Measurements from ENCODE around the gene AQP5.

The AQP5 gene

DNA sequence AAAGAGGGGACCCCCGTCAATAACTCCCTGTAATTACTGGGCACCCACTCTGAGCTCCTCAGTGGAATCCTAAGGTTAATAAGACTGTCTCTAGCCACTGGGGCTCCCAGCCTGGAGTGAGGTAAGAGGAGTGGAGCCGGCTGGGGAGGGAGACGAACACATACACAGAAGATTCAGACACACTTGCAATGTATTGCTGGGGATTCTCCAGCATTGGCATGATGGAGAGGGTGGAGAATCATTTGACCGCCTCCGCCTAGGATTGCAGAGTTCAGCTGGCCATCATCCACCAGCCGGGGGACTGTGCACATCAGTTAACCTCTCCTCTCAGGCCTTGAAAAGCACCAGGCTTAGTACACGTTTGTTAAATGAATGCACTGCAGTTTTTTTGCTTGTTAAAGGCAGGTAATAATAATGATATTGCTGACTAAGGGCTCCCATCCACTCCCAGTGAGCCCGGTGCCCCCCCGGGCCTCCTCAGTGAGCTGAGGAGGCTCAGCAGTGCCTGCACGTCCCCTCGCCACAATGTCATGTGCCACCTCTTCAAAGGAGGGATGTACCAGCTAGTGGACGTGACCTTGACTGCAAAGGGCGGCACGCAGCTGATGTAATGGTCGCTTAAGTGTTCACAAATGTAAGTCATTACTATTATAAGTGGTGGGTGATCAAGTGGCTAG, 37.7 kb upstream of the AQP5 start:
- DNase-seq (ENCODE audit: low read depth) = peak; percentile 17
- TF ChIP-seq, protein P1, sequence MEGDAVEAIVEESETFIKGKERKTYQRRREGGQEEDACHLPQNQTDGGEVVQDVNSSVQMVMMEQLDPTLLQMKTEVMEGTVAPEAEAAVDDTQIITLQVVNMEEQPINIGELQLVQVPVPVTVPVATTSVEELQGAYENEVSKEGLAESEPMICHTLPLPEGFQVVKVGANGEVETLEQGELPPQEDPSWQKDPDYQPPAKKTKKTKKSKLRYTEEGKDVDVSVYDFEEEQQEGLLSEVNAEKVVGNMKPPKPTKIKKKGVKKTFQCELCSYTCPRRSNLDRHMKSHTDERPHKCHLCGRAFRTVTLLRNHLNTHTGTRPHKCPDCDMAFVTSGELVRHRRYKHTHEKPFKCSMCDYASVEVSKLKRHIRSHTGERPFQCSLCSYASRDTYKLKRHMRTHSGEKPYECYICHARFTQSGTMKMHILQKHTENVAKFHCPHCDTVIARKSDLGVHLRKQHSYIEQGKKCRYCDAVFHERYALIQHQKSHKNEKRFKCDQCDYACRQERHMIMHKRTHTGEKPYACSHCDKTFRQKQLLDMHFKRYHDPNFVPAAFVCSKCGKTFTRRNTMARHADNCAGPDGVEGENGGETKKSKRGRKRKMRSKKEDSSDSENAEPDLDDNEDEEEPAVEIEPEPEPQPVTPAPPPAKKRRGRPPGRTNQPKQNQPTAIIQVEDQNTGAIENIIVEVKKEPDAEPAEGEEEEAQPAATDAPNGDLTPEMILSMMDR (conservative IDR thresholded peaks at IDR 0.05; ENCODE audit: control insufficient read depth, insufficient read depth, low read depth, low read length) = no peak
- no peak overlapping the region for H3K4me3 ChIP-seq (ENCODE audit: control insufficient read depth, low read depth, low read length)

DNA sequence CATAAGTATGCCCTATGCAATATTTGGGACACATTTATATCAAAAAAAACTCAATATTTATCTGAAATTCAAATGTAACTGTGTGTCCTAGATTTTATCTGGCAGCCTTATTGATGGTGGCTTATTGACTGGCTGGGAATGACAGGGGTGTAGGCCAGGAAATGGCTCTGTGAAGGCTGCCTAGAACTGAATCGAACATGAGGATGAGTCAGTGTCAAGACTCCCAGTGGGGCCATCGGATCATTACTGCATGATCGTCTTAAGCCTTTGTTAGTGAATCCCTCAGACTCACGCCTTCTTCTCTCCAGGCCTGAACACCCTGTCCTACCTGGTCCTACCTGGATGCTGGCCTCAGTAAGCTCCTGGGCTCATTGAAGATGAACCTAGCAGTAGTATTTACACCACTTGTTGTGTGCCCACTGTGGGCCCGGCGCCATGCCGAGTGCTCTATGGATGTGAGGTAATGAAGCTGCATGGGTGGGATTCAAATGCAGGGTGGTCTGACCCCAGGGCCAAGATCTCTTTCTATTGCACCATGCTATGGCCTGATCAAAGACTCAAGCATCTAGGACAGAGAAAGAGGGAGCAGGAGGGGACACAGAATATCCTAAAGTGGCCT, 36.9 kb upstream of the AQP5 start:
- no peak overlapping the region for H3K4me3 ChIP-seq (ENCODE audit: control insufficient read depth, low read depth, low read length)
- peak; percentile 55 for DNase-seq (ENCODE audit: low read depth)
- TF ChIP-seq, protein P1 (conservative IDR thresholded peaks at IDR 0.05; ENCODE audit: control insufficient read depth, insufficient read depth, low read depth, low read length) = no peak

DNA sequence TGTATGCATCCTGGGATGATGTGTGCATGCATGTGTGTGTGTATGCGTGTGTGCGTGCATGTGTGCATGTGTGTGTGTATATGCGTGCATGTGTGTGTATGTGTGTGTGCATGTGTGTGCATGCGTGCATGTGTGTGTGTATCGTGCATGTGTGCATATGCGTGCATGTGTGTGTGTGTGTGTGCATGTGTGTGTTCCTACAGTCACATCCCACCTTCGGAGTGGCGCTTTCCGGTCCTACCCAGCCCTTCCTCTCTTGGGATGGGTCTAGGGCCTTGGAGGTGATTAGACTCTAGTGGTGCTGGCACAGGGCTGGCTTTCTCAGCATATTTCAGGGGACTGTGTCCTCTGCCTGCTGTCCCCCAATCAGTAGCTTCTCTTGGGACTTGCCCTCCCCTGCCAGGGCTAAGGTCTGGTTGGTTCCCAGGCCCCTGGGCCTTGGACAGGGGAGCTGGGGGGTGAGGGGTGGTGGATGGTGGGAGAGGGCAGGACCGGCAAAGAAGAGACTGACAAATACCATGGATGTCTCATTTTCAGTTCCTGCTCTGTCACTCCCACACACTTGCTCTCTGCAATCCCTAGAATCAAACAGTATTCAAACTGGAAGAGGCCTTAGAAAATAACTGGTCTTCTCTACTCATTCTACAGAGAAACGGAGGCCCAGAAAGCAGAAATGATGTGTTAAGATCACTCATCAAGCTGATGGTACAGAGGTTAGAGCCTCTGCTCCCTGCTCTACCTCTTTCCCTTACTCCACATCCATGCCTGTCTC, 36.1 kb upstream of the AQP5 start:
- TF ChIP-seq, protein P1 (conservative IDR thresholded peaks at IDR 0.05; ENCODE audit: control insufficient read depth, insufficient read depth, low read depth, low read length) = no peak
- no peak for DNase-seq (ENCODE audit: low read depth)
- no peak overlapping the region for H3K4me3 ChIP-seq (ENCODE audit: control insufficient read depth, low read depth, low read length)

DNA sequence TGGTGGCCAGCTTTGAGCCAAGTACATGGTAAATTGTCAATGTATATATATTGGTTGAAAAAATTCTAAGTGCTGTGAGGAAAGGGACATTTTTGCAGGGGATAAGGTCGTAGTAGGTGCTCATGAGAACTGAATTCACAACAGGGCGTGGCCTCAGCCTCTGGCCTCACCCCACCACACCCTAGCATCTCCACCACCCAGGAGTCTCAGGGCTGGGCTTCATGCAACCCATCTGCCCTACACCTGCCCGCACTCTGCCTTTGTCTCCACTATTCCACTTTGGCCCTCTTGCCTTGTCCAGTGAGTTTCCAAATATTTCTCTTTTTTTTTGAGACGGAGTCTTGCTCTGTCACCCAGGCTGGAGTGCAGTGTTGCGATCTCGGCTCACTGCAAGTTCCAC, 33.2 kb upstream of the AQP5 start:
- no peak overlapping the region for H3K4me3 ChIP-seq (ENCODE audit: control insufficient read depth, low read depth, low read length)
- DNase-seq (ENCODE audit: low read depth) = no peak
- TF ChIP-seq, protein P1 (conservative IDR thresholded peaks at IDR 0.05; ENCODE audit: control insufficient read depth, insufficient read depth, low read depth, low read length) = no peak

DNA sequence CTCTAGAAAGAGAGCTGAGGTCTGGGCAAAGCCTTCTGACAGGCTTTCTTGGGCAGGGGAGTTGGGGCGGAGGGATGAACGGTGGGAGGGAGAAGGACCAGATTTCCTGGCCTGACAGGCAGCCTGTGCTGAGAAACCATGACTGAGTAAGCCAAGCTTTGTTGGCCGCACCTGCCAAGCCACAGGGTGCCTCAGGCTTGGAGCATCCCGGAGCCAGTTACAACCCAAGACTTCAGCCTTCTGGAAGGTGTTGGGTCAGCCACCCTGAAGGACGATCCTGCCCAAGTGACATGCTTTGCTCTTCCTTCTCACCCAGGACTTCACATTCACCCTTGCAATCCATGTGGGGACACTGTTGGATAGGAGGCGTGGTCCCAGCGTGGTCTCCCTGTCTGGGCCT, 32.1 kb upstream of the AQP5 start:
- TF ChIP-seq, protein P1 (conservative IDR thresholded peaks at IDR 0.05; ENCODE audit: control insufficient read depth, insufficient read depth, low read depth, low read length) = no peak
- no peak for DNase-seq (ENCODE audit: low read depth)
- H3K4me3 ChIP-seq (ENCODE audit: control insufficient read depth, low read depth, low read length) = no peak overlapping the region

DNA sequence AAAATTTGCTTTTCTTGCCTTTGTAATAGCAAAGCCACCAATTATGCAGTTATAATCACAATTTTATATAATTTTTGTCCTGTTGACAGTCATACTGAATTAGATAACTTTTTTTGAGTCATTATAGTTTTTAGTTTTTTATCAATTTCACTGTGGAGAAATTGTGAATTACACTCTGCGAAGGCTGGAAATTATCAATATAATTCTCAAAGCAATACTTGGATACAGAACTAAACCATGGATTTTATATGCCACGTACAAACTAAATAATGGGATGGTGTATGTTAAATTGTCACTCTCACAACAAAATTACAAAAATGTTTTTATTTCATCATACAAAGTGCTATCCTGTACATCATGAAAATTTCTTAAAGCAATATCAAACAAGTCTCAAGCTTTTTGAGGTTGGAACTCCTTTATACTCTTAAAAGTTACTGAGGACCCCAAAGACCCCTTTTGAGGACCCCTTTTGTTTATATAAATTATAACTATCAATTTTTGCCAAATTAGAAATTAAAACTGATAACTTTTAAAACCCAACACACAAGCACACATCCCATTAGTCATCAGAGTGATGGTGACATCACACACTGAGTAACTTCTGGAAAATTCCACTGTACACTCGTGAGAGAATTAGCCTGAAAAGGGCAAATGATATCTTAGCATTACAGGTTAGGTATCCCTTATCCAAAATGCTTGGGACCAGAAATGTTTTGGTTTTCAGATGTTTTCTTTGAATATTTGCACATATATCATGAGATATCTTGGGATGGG, 31.0 kb upstream of the AQP5 start:
- DNase-seq (ENCODE audit: low read depth) = peak; percentile 82
- TF ChIP-seq, protein P1 (conservative IDR thresholded peaks at IDR 0.05; ENCODE audit: control insufficient read depth, insufficient read depth, low read depth, low read length) = no peak
- H3K4me3 ChIP-seq (ENCODE audit: control insufficient read depth, low read depth, low read length) = no peak overlapping the region
